GM19025 (cell line): ENCODE data around the gene CHKB.

Experiments
- ATAC-seq: cut with Tn5 transposase; IDR thresholded peaks from one replicate; pipeline ENCODE4 v1.9.1; 2021; ENCODE audit warnings: mild to moderate bottlenecking, low read depth, moderate library complexity; ENCODE audit not compliant: unreplicated experiment

The CHKB gene

GRCh38 chr22:50576806-50577696 is 5.6 kb downstream of the CHKB start:
- no peak for ATAC-seq

DNA sequence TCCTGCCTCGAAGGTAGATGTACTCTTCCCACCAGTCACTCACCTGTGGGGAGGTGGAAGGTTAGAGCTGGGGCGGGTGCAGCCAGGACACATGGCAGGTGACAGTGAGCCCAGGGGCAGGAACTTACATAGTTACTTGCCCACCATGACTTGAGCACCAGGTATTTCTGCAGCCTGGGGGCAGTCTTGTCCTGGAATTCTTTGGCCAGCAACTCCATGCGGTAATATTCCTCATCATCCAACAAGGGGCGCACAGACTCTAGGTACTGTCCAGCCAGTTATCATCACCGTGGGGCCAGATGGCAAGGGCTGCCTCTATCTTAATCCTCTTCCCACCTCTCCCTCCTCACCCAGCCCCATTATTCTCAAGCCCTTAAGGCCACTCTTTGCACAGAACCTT is 6.6 kb downstream of the CHKB start:
- no peak for ATAC-seq

- no peak for ATAC-seq
Measured at GRCh38 chr22:50575426-50575941, 7.2 kb downstream of the CHKB start.

- no peak for ATAC-seq
Measured at GRCh38 chr22:50574383-50574755, 8.3 kb downstream of the CHKB start.

- no peak for ATAC-seq
Measured at GRCh38 chr22:50573491-50574382, 8.9 kb downstream of the CHKB start.

DNA sequence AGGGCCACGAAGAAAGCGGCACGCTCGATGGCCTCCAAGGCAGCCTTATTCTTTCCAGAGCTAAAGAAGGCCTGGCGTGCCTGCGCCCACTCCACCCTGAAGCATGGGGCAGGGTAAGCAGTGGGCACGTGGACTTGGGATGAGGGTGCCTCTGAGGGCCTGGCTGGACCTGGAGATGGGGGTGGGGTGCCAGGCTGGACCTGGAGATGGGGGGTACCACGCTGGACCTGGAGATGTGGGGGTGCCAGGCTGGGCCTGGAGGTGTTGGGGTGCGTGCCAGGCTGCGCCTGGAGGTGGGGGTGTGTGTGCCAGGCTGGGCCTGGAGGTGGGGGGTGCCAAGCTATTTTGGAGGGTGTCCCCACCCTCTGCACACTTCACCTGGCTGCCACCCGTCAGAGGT is 9.7 kb downstream of the CHKB start:
- ATAC-seq: no peak

- ATAC-seq: no peak
Measured at GRCh38 chr22:50571264-50572175, 11.1 kb downstream of the CHKB start.

DNA sequence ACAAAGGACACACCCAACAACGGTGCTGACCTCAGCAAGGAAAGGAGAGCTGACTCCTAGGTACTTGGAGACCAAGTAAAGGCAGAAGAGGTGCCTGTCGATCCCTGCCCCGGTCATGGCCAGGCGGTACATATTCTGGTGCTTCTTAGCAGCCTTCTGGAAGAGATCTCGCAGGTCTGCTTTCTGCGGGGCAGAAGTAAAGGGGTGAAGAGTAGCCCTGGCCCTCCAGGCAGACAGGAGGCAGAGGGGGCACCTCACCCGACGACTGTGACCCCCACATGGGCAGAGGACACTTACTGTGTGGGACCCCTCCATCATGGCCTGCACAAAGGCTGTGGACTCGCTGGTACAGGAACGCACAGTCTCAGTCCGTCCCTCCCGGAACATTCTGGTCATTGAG is 11.8 kb downstream of the CHKB start:
- ATAC-seq: no peak

DNA sequence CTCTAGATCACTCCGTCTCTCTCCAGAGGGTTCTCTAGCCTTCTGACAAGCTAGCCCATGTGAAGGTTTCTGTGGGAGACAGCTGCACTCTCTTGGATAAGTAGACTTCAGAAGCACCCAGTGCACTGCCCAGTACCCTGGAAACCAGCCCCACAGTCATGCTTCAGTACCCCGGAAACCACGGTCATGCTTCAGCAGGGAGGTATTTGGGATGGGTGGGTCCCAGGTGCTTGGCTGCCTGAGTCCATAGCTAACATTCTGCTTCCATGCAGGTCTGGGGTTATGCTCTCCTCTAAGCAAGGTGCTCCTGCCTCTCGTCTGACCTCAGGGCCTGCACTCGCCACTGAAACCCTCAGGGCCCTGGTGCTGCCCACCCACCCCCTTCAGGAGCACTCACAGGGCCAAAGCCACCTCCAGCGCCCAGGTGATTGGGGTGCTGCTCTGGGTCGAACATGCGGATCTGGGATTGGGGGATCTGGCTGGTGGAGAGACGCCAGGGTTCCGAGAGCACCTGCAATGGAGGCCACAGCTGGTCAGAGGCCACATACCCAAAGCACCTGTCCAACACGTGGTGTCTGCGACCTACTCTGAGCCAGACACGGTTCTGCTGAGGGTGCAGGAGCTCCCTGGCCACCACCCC is 12.6 kb downstream of the CHKB start:
- no peak for ATAC-seq

DNA sequence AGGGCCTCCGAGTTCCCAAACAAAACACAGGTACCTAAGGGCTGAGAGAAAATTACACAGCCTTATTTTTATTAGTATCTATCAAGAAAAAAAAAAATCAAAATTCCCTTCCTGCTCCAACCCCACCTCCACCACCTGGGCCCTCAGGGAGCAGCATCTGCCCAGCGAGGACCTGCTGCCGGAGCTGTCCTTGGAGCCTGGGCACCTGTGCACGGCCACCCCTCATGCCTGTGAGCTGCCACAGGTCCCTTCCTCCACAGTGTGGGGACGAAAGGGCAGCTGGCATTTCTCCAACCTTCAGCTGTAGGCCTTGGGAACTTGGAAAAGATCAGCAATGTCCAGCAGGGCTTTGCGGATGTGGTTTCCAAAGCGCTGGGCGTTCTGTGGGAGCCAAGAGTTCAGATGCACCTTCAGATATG is 13.6 kb downstream of the CHKB start:
- ATAC-seq: no peak

DNA sequence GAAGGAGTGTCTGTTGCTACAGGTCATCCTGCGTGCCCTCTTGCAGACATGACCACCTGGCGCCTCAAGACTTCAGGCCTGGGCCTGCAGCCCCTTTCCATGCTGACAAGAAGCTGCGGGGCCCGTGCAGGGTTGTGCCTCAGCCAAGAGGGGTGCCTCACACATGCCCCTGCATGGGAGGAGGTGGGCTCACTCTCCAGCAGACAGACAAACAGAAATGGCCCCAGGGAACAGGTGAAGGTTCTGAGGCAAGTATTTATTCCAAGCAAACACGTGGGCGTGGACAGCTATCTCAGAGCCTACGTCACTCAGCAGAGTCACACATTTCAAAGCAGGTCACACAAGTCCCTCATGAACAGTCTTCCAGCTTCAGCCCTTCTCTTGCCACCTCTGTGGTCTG is 14.0 kb downstream of the CHKB start:
- ATAC-seq: no peak

DNA sequence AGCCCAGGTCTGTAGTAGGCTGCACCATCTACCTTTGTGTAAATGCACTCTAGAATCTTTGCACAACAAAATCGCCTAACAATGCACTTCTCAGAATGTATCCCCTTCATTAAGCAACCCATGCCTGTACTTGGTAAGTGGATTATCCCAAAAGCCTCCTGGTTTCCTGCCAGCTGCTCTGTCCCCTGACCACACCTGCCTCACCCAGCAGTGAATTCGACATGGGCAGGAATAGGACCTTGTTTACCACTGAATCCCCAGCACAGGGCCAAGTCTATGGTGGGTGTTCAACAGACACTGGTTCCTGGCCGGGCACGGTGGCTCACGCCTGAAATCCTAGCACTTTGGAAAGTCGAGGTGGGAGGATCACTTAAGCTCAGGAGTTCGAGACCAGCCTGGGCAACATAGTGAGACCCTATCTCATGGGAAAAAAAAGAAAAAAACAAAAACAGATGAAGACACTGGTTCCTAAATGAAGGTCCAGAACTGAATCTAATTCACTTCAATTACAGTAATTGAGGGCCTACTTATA is 14.9 kb downstream of the CHKB start:
- ATAC-seq: no peak

DNA sequence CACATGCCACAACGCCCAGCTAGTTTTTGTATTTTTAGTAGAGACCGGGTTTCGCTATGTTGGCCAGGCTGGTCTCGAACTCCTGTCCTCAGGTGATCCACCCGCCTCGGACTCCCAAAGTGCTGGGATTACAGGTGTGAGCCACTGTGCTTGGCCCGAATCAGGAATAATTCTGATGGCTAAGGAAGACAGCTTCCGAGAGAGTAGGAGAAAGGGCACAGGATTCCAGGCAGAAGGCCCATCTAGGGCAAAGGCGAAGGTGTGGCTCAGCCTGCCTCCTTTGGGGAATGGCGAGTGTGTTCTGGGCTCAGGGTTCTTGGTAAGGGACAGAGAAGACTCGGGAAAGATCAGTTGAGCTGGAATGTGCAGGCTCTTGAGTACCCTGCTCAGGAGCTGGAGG is 18.4 kb downstream of the CHKB start:
- ATAC-seq: no peak

- no peak for ATAC-seq
Measured at GRCh38 chr22:50563413-50564160, 19.1 kb downstream of the CHKB start.

DNA sequence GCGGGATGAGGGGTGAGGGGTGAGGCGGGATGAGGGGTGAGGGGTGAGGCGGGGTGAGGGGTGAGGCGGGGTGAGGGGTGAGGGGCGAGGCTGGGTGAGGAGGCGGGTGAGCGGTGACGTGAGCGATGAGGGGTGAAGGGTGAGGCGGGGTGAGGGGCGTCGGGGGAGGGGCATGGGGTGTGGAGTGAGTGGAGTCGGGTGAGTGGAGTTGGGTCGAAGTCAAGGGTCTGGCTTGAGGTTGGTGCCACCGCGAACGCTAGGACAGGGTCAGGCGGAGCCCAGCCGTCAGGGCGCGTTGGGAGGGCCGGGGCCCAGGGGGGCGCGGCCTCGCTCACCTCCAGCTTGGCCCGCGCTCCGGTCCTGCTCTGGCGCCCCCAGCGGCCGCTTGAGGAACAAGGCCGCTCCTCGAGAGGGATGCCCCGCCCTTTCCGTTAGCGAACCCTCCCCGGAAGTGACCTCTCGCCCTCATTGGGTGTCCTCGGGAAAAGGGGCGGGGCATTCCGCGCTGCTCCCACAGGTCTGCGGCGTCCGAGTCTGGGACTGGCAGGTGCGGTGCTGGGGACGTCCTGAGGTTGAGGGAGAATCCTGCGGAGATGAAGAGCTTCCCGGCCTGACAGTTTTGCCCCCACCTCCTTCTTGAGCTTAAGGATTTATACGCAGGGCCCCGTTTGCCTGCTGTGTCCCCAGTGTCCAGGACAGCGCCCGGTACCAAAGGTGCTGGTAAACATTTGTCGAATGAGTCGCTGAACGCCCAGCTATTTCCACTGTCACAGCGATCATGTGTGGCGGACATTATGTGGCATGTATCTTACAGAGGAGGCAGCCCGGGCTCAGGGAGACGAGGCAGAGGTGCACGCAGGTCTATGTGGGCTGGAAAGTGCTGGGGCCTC is 19.9 kb downstream of the CHKB start, which contains the start of gene SYCE3:
SYCE3 (minus strand) TSS at position 397 of the 890 bp plus-strand sequence. CDS start 6,514 bp downstream, outside the sequence.
- peak; percentile 97 for ATAC-seq

- no peak for ATAC-seq
Measured at GRCh38 chr22:50561401-50562358, 21.0 kb downstream of the CHKB start.

- ATAC-seq: no peak
Measured at GRCh38 chr22:50560034-50560433, 22.6 kb downstream of the CHKB start.
